Erythroblast (primary cell): ENCODE results near the gene FGD1.
"Not testable (repeated sequence)": the region's sequence is repeated elsewhere in the genome, so short reads cannot be mapped to it uniquely, and the experiment has no call there.

ENCODE experiments used
- GATA1 ChIP-seq: IDR thresholded peaks from 2 replicates; pipeline ENCODE4 v1.6.1; 2011; ENCODE audit warnings: low read depth, mild to moderate bottlenecking, control low read depth, low read length, moderate library complexity
- POLR2A ChIP-seq: IDR thresholded peaks from 2 replicates; pipeline ENCODE4 v1.6.1; 2011; ENCODE audit warnings: mild to moderate bottlenecking, low read length

DNA sequence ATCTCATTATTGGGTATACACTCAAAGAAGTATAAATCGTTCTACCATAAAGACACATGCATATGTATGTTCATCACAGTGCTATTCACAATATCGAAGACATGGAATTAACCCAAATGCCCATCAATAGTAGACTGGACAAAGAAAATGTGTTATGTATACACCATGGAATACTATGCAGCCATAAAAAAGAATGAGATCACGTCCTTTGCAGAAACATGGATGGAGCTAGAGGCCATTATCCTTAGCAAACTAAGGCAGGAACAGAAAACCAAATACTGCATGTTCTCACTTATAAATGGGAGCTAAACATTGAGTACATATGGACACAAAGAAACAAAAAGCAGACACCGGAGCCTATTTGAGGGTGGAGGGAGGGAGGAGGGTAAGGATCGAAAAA, 6.2 kb downstream of the FGD1 start:
- not testable (repeated sequence) for TF ChIP-seq POLR2A, GATA1
